Measurements from ENCODE around the gene HLCS.

GRCh38 chr21:36856643-36857042 lies 109.8 kb downstream of the HLCS start:
- TF ChIP-seq CEBPB (IDR thresholded peaks at IDR 0.05; ENCODE audit: borderline replicate concordance in 1 of 2, low read depth in 2 of 2, low read length in 2 of 2): no peak
- no peak for TF ChIP-seq USF2 (IDR thresholded peaks at IDR 0.05; ENCODE audit: borderline replicate concordance, low read depth, low read length)
- no peak for TF ChIP-seq BHLHE40 (IDR thresholded peaks at IDR 0.05; ENCODE audit: borderline replicate concordance in 1 of 2, low read depth in 2 of 2, low read length in 1 of 2)
- TF ChIP-seq SIX5 (IDR thresholded peaks at IDR 0.05; ENCODE audit: low read depth, low read length, severe bottlenecking): no peak
- TF ChIP-seq IRF4 (IDR thresholded peaks at IDR 0.05; ENCODE audit: low read depth, low read length): no peak
- TF ChIP-seq CTCF (IDR thresholded peaks at IDR 0.05 in 2 of 3, conservative IDR thresholded peaks at IDR 0.05 in 1 of 3; ENCODE audit: control insufficient read depth in 2 of 3, extremely low read depth in 1 of 3, insufficient read depth in 1 of 3, low read depth in 3 of 3, low read length in 3 of 3): no peak

All from GM12878 (cell line).